HG02938 (cell line): ENCODE results near the gene HCCS.
A peak's percentile ranks its signal among the peaks of the same experiment; 100 is the strongest.

ENCODE experiments used
- ATAC-seq: cut with Tn5 transposase; IDR thresholded peaks from one replicate; pipeline ENCODE4 v1.9.1; 2021; ENCODE audit warnings: mild to moderate bottlenecking, moderate library complexity; ENCODE audit not compliant: unreplicated experiment

The HCCS gene

GRCh38 chrX:11111037-11111851 lies at the start of gene HCCS:
TSS of gene HCCS (plus strand) at chrX:11111332. CDS start at chrX:11112061, 729 bp downstream.
- peak; percentile 93 for ATAC-seq

- ATAC-seq, result no peak
These were observed 46.9 kb upstream of the HCCS start for GRCh38 chrX:11064276-11064675.

- ATAC-seq, result no peak
These were observed 46.1 kb upstream of the HCCS start for GRCh38 chrX:11064851-11065600.

GRCh38 chrX:11066812-11067211 lies 44.3 kb upstream of the HCCS start:
- no peak for ATAC-seq

- ATAC-seq, result no peak
These were observed 37.8 kb upstream of the HCCS start for GRCh38 chrX:11073381-11073780.

GRCh38 chrX:11080741-11081305 lies 30.3 kb upstream of the HCCS start:
- ATAC-seq, result no peak

GRCh38 chrX:11081511-11081910 lies 29.6 kb upstream of the HCCS start:
- ATAC-seq, result no peak

- no peak for ATAC-seq
These were observed 25.8 kb upstream of the HCCS start for GRCh38 chrX:11085305-11085704.

GRCh38 chrX:11089802-11090201 lies 21.3 kb upstream of the HCCS start:
- no peak for ATAC-seq

GRCh38 chrX:11097933-11098332 lies 13.2 kb upstream of the HCCS start:
- ATAC-seq, result no peak

GRCh38 chrX:11099465-11099864 lies 11.7 kb upstream of the HCCS start:
- no peak for ATAC-seq

GRCh38 chrX:11100281-11101035 lies 10.7 kb upstream of the HCCS start:
- ATAC-seq, result no peak

- ATAC-seq, result no peak
These were observed 8.1 kb upstream of the HCCS start for GRCh38 chrX:11103006-11103405.

- no peak for ATAC-seq
These were observed 7.4 kb upstream of the HCCS start for GRCh38 chrX:11103751-11104150.

GRCh38 chrX:11105080-11105479 lies 6.1 kb upstream of the HCCS start:
- ATAC-seq, result no peak

GRCh38 chrX:11108253-11108941 lies 2.7 kb upstream of the HCCS start:
- no peak for ATAC-seq

- ATAC-seq, result no peak
These were observed 1.2 kb upstream of the HCCS start for GRCh38 chrX:11109968-11110367.

- ATAC-seq, result no peak
These were observed 815 bp downstream of the HCCS start for GRCh38 chrX:11111947-11112346.

- no peak for ATAC-seq
These were observed 2.6 kb downstream of the HCCS start for GRCh38 chrX:11113731-11114130.

GRCh38 chrX:11117745-11118144 lies 6.6 kb downstream of the HCCS start:
- ATAC-seq, result no peak
